SK-N-SH (cell line): ENCODE measurements around the gene KEL. TPM values are rescaled to one million over a fixed set of nuclear protein-coding genes. Genes with fewer than 3 reads are reported as not detected.

ENCODE experiments used
- CTCF ChIA-PET: fragments of 300-600, 350-600 bp; formaldehyde crosslinking; extraction: SDS; loops from one replicate; lab custom pipeline; 2021; lab: Yijun Ruan, JAX
- POLR2A ChIA-PET: fragments of 350-600 bp; sonication (Branson Sonifier 250); formaldehyde crosslinking; extraction: SDS; loops from one replicate; lab custom pipeline; 2020; ENCODE audit warnings: antibody characterized with exemption, inconsistent platforms; lab: Yijun Ruan, JAX
- DNase-seq: peaks from one replicate; pipeline ENCODE4 v3.0.0; 2012
- H2AFZ ChIP-seq: fragments of 200-600 bp; sonication (generic); 2 replicates; pipeline ENCODE4 v1.8.1; 2016; ENCODE audit warnings: antibody characterized with exemption, mild to moderate bottlenecking, low read depth
- H3F3A ChIP-seq: fragments of 200-600 bp; sonication (generic); replicated peaks from 2 replicates; pipeline ENCODE3; 2016; ENCODE audit warnings: antibody characterized with exemption, mild to moderate bottlenecking; ENCODE audit not compliant: insufficient read depth
- H3K27ac ChIP-seq, 2 experiments: fragments of 200-500 bp in 1 of 2; fragments of 200-600 bp in 1 of 2; sonication (Bioruptor generic) in 1 of 2; sonication (generic), shearing (Covaris generic) in 1 of 2; 2 replicates each; pipeline versions ENCODE4 v1.5.1 to v1.6.1; 2014 to 2016; ENCODE audit warnings: low read depth in 2 of 2, inconsistent platforms in 1 of 2, low read length in 1 of 2, mild to moderate bottlenecking in 1 of 2, mixed read lengths in 1 of 2
- H3K27me3 ChIP-seq: fragments of 200-600 bp; sonication (generic), shearing (Covaris generic); 2 replicates; pipeline ENCODE4 v1.6.1; 2016; ENCODE audit warnings: mixed run types; ENCODE audit not compliant: insufficient read depth
- H3K36me3 ChIP-seq, 2 experiments: fragments of 200-500 bp in 1 of 2; fragments of 200-600 bp in 1 of 2; sonication (Bioruptor generic) in 1 of 2; sonication (generic) in 1 of 2; replicated peaks in 1 of 2; 2 replicates each; pipeline versions ENCODE3 to v1.5.1; 2014 to 2016; ENCODE audit warnings: low read length in 1 of 2, mild to moderate bottlenecking in 1 of 2; ENCODE audit not compliant: insufficient read depth in 2 of 2, control insufficient read depth in 1 of 2
- H3K4me1 ChIP-seq, 2 experiments: fragments of 200-500 bp in 1 of 2; fragments of 200-600 bp in 1 of 2; sonication (Bioruptor generic) in 1 of 2; sonication (generic), shearing (Covaris generic) in 1 of 2; 2 replicates each; pipeline versions ENCODE4 v1.5.1 to v1.6.1; 2014 to 2016; ENCODE audit warnings: low read depth in 1 of 2, low read length in 1 of 2, mixed run types in 1 of 2; ENCODE audit not compliant: insufficient read depth in 2 of 2, control insufficient read depth in 1 of 2
- H3K4me2 ChIP-seq: fragments of 200-600 bp; sonication (generic), shearing (Covaris generic); 2 replicates; pipeline ENCODE4 v1.6.1; 2017; ENCODE audit warnings: mixed run types
- H3K4me3 ChIP-seq, 2 experiments: fragments of 200-500 bp in 1 of 2; fragments of 200-600 bp in 1 of 2; sonication (Bioruptor generic) in 1 of 2; sonication (generic), shearing (Covaris generic) in 1 of 2; 2 replicates each; pipeline versions ENCODE4 v1.5.1 to v1.8.1; 2014 to 2016; ENCODE audit warnings: low read depth in 2 of 2, inconsistent platforms in 1 of 2, low read length in 1 of 2, mild to moderate bottlenecking in 1 of 2, mixed read lengths in 1 of 2, moderate library complexity in 1 of 2
- H3K79me2 ChIP-seq: fragments of 200-600 bp; sonication (generic); 2 replicates; pipeline ENCODE4 v1.8.1; 2017; ENCODE audit warnings: mild to moderate bottlenecking; ENCODE audit not compliant: insufficient read depth
- H3K9ac ChIP-seq: fragments of 200-600 bp; sonication (generic); 2 replicates; pipeline ENCODE4 v1.6.1; 2017; ENCODE audit warnings: mixed run types
- H3K9me2 ChIP-seq: fragments of 200-600 bp; sonication (generic); 2 replicates; pipeline ENCODE4 v1.6.1; 2017; ENCODE audit warnings: mixed run types
- H3K9me3 ChIP-seq: fragments of 200-600 bp; sonication (generic); 2 replicates; pipeline ENCODE4 v1.6.1; 2017; ENCODE audit warnings: mixed run types, mild to moderate bottlenecking, moderate library complexity
- H4K20me1 ChIP-seq: fragments of 200-600 bp; sonication (generic); 2 replicates; pipeline ENCODE4 v1.6.1; 2017; ENCODE audit warnings: mild to moderate bottlenecking, mixed run types; ENCODE audit not compliant: insufficient read depth
- CTCF ChIP-seq: fragments of 200-600 bp; sonication (generic); IDR thresholded peaks from 2 replicates; pipeline ENCODE4 v1.6.1; 2017; ENCODE audit warnings: antibody characterized with exemption, mild to moderate bottlenecking, moderate library complexity
- ELF1 ChIP-seq: IDR thresholded peaks from 2 replicates; pipeline ENCODE4 v1.4.0; 2012
- FOXJ3 ChIP-seq: sonication (generic); formaldehyde crosslinking; IDR thresholded peaks from 2 replicates; pipeline ENCODE4 v1.5.1; 2020; ENCODE audit warnings: mild to moderate bottlenecking, missing genetic modification reagents
- FOXM1 ChIP-seq: IDR thresholded peaks from 2 replicates; pipeline ENCODE4 v1.4.0; 2012; ENCODE audit warnings: low read depth, mild to moderate bottlenecking
- GATA2 ChIP-seq: sonication (generic); formaldehyde crosslinking; IDR thresholded peaks from 2 replicates; pipeline ENCODE4 v1.5.0; 2020; ENCODE audit warnings: mild to moderate bottlenecking, missing genetic modification reagents
- MEF2A ChIP-seq: IDR thresholded peaks from 2 replicates; pipeline ENCODE4 v1.4.0; 2012; ENCODE audit warnings: low read depth, borderline replicate concordance
- NRF1 ChIP-seq: IDR thresholded peaks from 2 replicates; pipeline ENCODE4 v1.6.1; 2012; ENCODE audit warnings: low read depth, mild to moderate bottlenecking, low read length
- RAD21 ChIP-seq: IDR thresholded peaks from 2 replicates; pipeline ENCODE4 v1.6.1; 2012; ENCODE audit warnings: mild to moderate bottlenecking, low read length
- RCOR1 ChIP-seq: fragments of 150-350 bp; IDR thresholded peaks from 2 replicates; pipeline ENCODE4 v1.6.1; 2017; ENCODE audit warnings: antibody characterized with exemption, low read length
- REST ChIP-seq: IDR thresholded peaks from 2 replicates; pipeline ENCODE4 v1.6.1; 2012; ENCODE audit warnings: mild to moderate bottlenecking, low read depth, low read length, moderate library complexity
- SMC3 ChIP-seq: IDR thresholded peaks from 2 replicates; pipeline ENCODE4 v1.6.1; 2012; ENCODE audit warnings: low read depth, low read length, improper control_type of control experiment
- TAF1 ChIP-seq: IDR thresholded peaks from 2 replicates; pipeline ENCODE4 v1.6.1; 2012; ENCODE audit warnings: low read depth, mild to moderate bottlenecking, low read length, moderate library complexity, borderline replicate concordance
- TCF12 ChIP-seq: IDR thresholded peaks from 2 replicates; pipeline ENCODE4 v1.4.0; 2012
- TEAD4 ChIP-seq: IDR thresholded peaks from 2 replicates; pipeline ENCODE4 v1.4.0; 2012; ENCODE audit warnings: mild to moderate bottlenecking, borderline replicate concordance; ENCODE audit not compliant: insufficient read depth
- USF1 ChIP-seq: IDR thresholded peaks from 2 replicates; pipeline ENCODE4 v1.4.0; 2012; ENCODE audit warnings: low read depth, borderline replicate concordance
- YY1 ChIP-seq: IDR thresholded peaks from 2 replicates; pipeline ENCODE4 v1.4.0; 2012; ENCODE audit warnings: low read depth, mild to moderate bottlenecking
- ZBTB33 ChIP-seq: IDR thresholded peaks from 2 replicates; pipeline ENCODE4 v1.4.0; 2012; ENCODE audit warnings: low read depth, borderline replicate concordance
- WGBS: methylation state at CpG from one replicate; pipeline ENCODE4 v1.1.6; 2017; ENCODE audit warnings: low lambda C conversion rate; 5-methylcytosine and 5-hydroxymethylcytosine counted together
- polyA plus RNA-seq, 3 experiments: library from polyadenylated mRNA; depleted of rRNA; stranded (reverse); fragments of >200 nt; gene quantifications; 2 replicates each; pipeline ENCODE4 v1.2.3, GENCODE V29; 2012

Gene KEL
- polyA plus RNA-seq, 1 of the 3 experiments (the other 2 are of a cell fraction), result 0.05 TPM

GRCh38 chr7:142950235-142950634 lies 11.9 kb downstream of the KEL start (continued):
- no peak for TF ChIP-seq CTCF
- TF ChIP-seq NRF1, result no peak
- TF ChIP-seq, all 33 proteins: peak for 0

- TF ChIP-seq RAD21 (no peak), REST (no peak), USF1 (no peak), FOXJ3 (no peak), GATA2 (CRISPR knock-in tag) (no peak), ZBTB33 (no peak), RCOR1 (no peak), FOXM1 (no peak), MEF2A (no peak), TEAD4 (no peak), CTCF (no peak), NRF1 (no peak), TCF12 (no peak), TAF1 (no peak), ELF1 (no peak), YY1 (no peak), SMC3 (no peak)
- TF ChIP-seq, all 33 proteins: peak for 0
- Histone ChIP-seq H4K20me1 (no peaks in the 10 kb centered on the region), H3K27me3 (peaks cover 22% of the 10 kb centered on the region), H3K4me1 (no peaks in the 10 kb centered on the region), H2AFZ (no peak overlapping the region), H3K79me2 (no peaks in the 10 kb centered on the region), H3F3A (no peaks in the 10 kb centered on the region), H3K27ac (no peak overlapping the region), H3K9me3 (no peaks in the 10 kb centered on the region), H3K9ac (no peak overlapping the region), H3K36me3 (no peaks in the 10 kb centered on the region), H3K9me2 (no peaks in the 10 kb centered on the region), H3K4me3 (no peak overlapping the region), H3K4me2 (no peak overlapping the region)
- ChIA-PET POLR2A (no interaction called here), CTCF (no interaction called here)
- WGBS, result 36% methylated on average over 4 of the region's 4 CpGs
- DNase-seq, result no peak
These were observed 13.6 kb downstream of the KEL start for GRCh38 chr7:142948603-142949002.
